ENCODE results near the gene SMYD3.

SMYD3 gene

GRCh38 chr1:245753807-245754206, 753.3 kb downstream of the SMYD3 start:
- no peak overlapping the region for H3K4me3 ChIP-seq (ENCODE audit: low read length)
- DNase-seq (ENCODE audit: low read depth): no peak
- TF ChIP-seq CTCF (conservative IDR thresholded peaks at IDR 0.05; ENCODE audit: low read depth, low read length): no peak

GRCh38 chr1:245752561-245752960, 754.5 kb downstream of the SMYD3 start:
- no peak for TF ChIP-seq CTCF (conservative IDR thresholded peaks at IDR 0.05; ENCODE audit: low read depth, low read length)
- DNase-seq (ENCODE audit: low read depth): no peak
- no peak overlapping the region for H3K4me3 ChIP-seq (ENCODE audit: low read length)

- H3K4me3 ChIP-seq (ENCODE audit: low read length): no peak overlapping the region
- TF ChIP-seq CTCF (conservative IDR thresholded peaks at IDR 0.05; ENCODE audit: low read depth, low read length): no peak
- DNase-seq (ENCODE audit: low read depth): no peak
These were observed 755.2 kb downstream of the SMYD3 start for GRCh38 chr1:245751726-245752470.

- no peak overlapping the region for H3K4me3 ChIP-seq (ENCODE audit: low read length)
- DNase-seq (ENCODE audit: low read depth): no peak
- TF ChIP-seq CTCF (conservative IDR thresholded peaks at IDR 0.05; ENCODE audit: low read depth, low read length): no peak
These were observed 756.0 kb downstream of the SMYD3 start for GRCh38 chr1:245751116-245751515.

- H3K4me3 ChIP-seq (ENCODE audit: low read length): no peak overlapping the region
- TF ChIP-seq CTCF (conservative IDR thresholded peaks at IDR 0.05; ENCODE audit: low read depth, low read length): no peak
These were observed 756.8 kb downstream of the SMYD3 start for GRCh38 chr1:245750261-245750660.

GRCh38 chr1:245749053-245749452, 758.0 kb downstream of the SMYD3 start:
- no peak for TF ChIP-seq CTCF (conservative IDR thresholded peaks at IDR 0.05; ENCODE audit: low read depth, low read length)
- no peak overlapping the region for H3K4me3 ChIP-seq (ENCODE audit: low read length)
- DNase-seq (ENCODE audit: low read depth): no peak

More at GRCh38 chr1:245750261-245750660, 756.8 kb downstream of the SMYD3 start:
- DNase-seq (ENCODE audit: low read depth): no peak

- no peak for TF ChIP-seq CTCF (conservative IDR thresholded peaks at IDR 0.05; ENCODE audit: low read depth, low read length)
- no peak for DNase-seq (ENCODE audit: low read depth)
- no peak overlapping the region for H3K4me3 ChIP-seq (ENCODE audit: low read length)
These were observed 758.4 kb downstream of the SMYD3 start for GRCh38 chr1:245748646-245749045.
